SK-N-SH (cell line): Measurements from ENCODE around the gene SCARF2. TPM values are rescaled to one million over a fixed set of nuclear protein-coding genes. Genes with fewer than 3 reads are reported as not detected.

Experiments used
- CTCF ChIA-PET: fragments of 300-600, 350-600 bp; formaldehyde crosslinking; extraction: SDS; loops from one replicate; lab custom pipeline; 2021; lab: Yijun Ruan, JAX
- POLR2A ChIA-PET: fragments of 350-600 bp; sonication (Branson Sonifier 250); formaldehyde crosslinking; extraction: SDS; loops from one replicate; lab custom pipeline; 2020; ENCODE audit warnings: antibody characterized with exemption, inconsistent platforms; lab: Yijun Ruan, JAX
- DNase-seq: peaks from one replicate; pipeline ENCODE4 v3.0.0; 2012
- H2AFZ ChIP-seq: fragments of 200-600 bp; sonication (generic); 2 replicates; pipeline ENCODE4 v1.8.1; 2016; ENCODE audit warnings: antibody characterized with exemption, mild to moderate bottlenecking, low read depth
- H3F3A ChIP-seq: fragments of 200-600 bp; sonication (generic); replicated peaks from 2 replicates; pipeline ENCODE3; 2016; ENCODE audit warnings: antibody characterized with exemption, mild to moderate bottlenecking; ENCODE audit not compliant: insufficient read depth
- H3K27ac ChIP-seq, 2 experiments: fragments of 200-500 bp in 1 of 2; fragments of 200-600 bp in 1 of 2; sonication (Bioruptor generic) in 1 of 2; sonication (generic), shearing (Covaris generic) in 1 of 2; 2 replicates each; pipeline versions ENCODE4 v1.5.1 to v1.6.1; 2014 to 2016; ENCODE audit warnings: low read depth in 2 of 2, inconsistent platforms in 1 of 2, low read length in 1 of 2, mild to moderate bottlenecking in 1 of 2, mixed read lengths in 1 of 2
- H3K27me3 ChIP-seq: fragments of 200-600 bp; sonication (generic), shearing (Covaris generic); 2 replicates; pipeline ENCODE4 v1.6.1; 2016; ENCODE audit warnings: mixed run types; ENCODE audit not compliant: insufficient read depth
- H3K36me3 ChIP-seq, 2 experiments: fragments of 200-500 bp in 1 of 2; fragments of 200-600 bp in 1 of 2; sonication (Bioruptor generic) in 1 of 2; sonication (generic) in 1 of 2; replicated peaks in 1 of 2; 2 replicates each; pipeline versions ENCODE3 to v1.5.1; 2014 to 2016; ENCODE audit warnings: low read length in 1 of 2, mild to moderate bottlenecking in 1 of 2; ENCODE audit not compliant: insufficient read depth in 2 of 2, control insufficient read depth in 1 of 2
- H3K4me1 ChIP-seq, 2 experiments: fragments of 200-500 bp in 1 of 2; fragments of 200-600 bp in 1 of 2; sonication (Bioruptor generic) in 1 of 2; sonication (generic), shearing (Covaris generic) in 1 of 2; 2 replicates each; pipeline versions ENCODE4 v1.5.1 to v1.6.1; 2014 to 2016; ENCODE audit warnings: low read depth in 1 of 2, low read length in 1 of 2, mixed run types in 1 of 2; ENCODE audit not compliant: insufficient read depth in 2 of 2, control insufficient read depth in 1 of 2
- H3K4me2 ChIP-seq: fragments of 200-600 bp; sonication (generic), shearing (Covaris generic); 2 replicates; pipeline ENCODE4 v1.6.1; 2017; ENCODE audit warnings: mixed run types
- H3K4me3 ChIP-seq, 2 experiments: fragments of 200-500 bp in 1 of 2; fragments of 200-600 bp in 1 of 2; sonication (Bioruptor generic) in 1 of 2; sonication (generic), shearing (Covaris generic) in 1 of 2; 2 replicates each; pipeline versions ENCODE4 v1.5.1 to v1.8.1; 2014 to 2016; ENCODE audit warnings: low read depth in 2 of 2, inconsistent platforms in 1 of 2, low read length in 1 of 2, mild to moderate bottlenecking in 1 of 2, mixed read lengths in 1 of 2, moderate library complexity in 1 of 2
- H3K79me2 ChIP-seq: fragments of 200-600 bp; sonication (generic); 2 replicates; pipeline ENCODE4 v1.8.1; 2017; ENCODE audit warnings: mild to moderate bottlenecking; ENCODE audit not compliant: insufficient read depth
- H3K9ac ChIP-seq: fragments of 200-600 bp; sonication (generic); 2 replicates; pipeline ENCODE4 v1.6.1; 2017; ENCODE audit warnings: mixed run types
- H3K9me2 ChIP-seq: fragments of 200-600 bp; sonication (generic); 2 replicates; pipeline ENCODE4 v1.6.1; 2017; ENCODE audit warnings: mixed run types
- H3K9me3 ChIP-seq: fragments of 200-600 bp; sonication (generic); 2 replicates; pipeline ENCODE4 v1.6.1; 2017; ENCODE audit warnings: mixed run types, mild to moderate bottlenecking, moderate library complexity
- H4K20me1 ChIP-seq: fragments of 200-600 bp; sonication (generic); 2 replicates; pipeline ENCODE4 v1.6.1; 2017; ENCODE audit warnings: mild to moderate bottlenecking, mixed run types; ENCODE audit not compliant: insufficient read depth
- CHD2 ChIP-seq: fragments of 150-350 bp; IDR thresholded peaks from 2 replicates; pipeline ENCODE4 v1.6.1; 2018; ENCODE audit warnings: low read length; ENCODE audit not compliant: partially characterized antibody
- ELF1 ChIP-seq: IDR thresholded peaks from 2 replicates; pipeline ENCODE4 v1.4.0; 2012
- FOXJ3 ChIP-seq: sonication (generic); formaldehyde crosslinking; IDR thresholded peaks from 2 replicates; pipeline ENCODE4 v1.5.1; 2020; ENCODE audit warnings: mild to moderate bottlenecking, missing genetic modification reagents
- FOXM1 ChIP-seq: IDR thresholded peaks from 2 replicates; pipeline ENCODE4 v1.4.0; 2012; ENCODE audit warnings: low read depth, mild to moderate bottlenecking
- GABPA ChIP-seq: IDR thresholded peaks from 2 replicates; pipeline ENCODE4 v1.4.0; 2012; ENCODE audit warnings: low read depth, mild to moderate bottlenecking
- GATA2 ChIP-seq: sonication (generic); formaldehyde crosslinking; IDR thresholded peaks from 2 replicates; pipeline ENCODE4 v1.5.0; 2020; ENCODE audit warnings: mild to moderate bottlenecking, missing genetic modification reagents
- IRF3 ChIP-seq: fragments of 150-350 bp; IDR thresholded peaks from 2 replicates; pipeline ENCODE4 v1.6.1; 2016; ENCODE audit warnings: mild to moderate bottlenecking, low read depth, low read length
- MAX ChIP-seq: IDR thresholded peaks from 2 replicates; pipeline ENCODE4 v1.4.0; 2012; ENCODE audit warnings: low read depth
- MEF2A ChIP-seq: IDR thresholded peaks from 2 replicates; pipeline ENCODE4 v1.4.0; 2012; ENCODE audit warnings: low read depth, borderline replicate concordance
- NRF1 ChIP-seq: IDR thresholded peaks from 2 replicates; pipeline ENCODE4 v1.6.1; 2012; ENCODE audit warnings: low read depth, mild to moderate bottlenecking, low read length
- POLR2AphosphoS5 ChIP-seq: IDR thresholded peaks from 2 replicates; pipeline ENCODE4 v1.6.1; 2012; ENCODE audit warnings: low read depth, low read length
- RAD21 ChIP-seq: IDR thresholded peaks from 2 replicates; pipeline ENCODE4 v1.6.1; 2012; ENCODE audit warnings: mild to moderate bottlenecking, low read length
- RFX5 ChIP-seq: IDR thresholded peaks from 2 replicates; pipeline ENCODE4 v1.6.1; 2012; ENCODE audit warnings: mild to moderate bottlenecking, improper control_type of control experiment, low read length
- SIN3A ChIP-seq: IDR thresholded peaks from 2 replicates; pipeline ENCODE4 v1.6.1; 2012; ENCODE audit warnings: low read depth, mild to moderate bottlenecking, low read length, moderate library complexity, borderline replicate concordance
- TEAD4 ChIP-seq: IDR thresholded peaks from 2 replicates; pipeline ENCODE4 v1.4.0; 2012; ENCODE audit warnings: mild to moderate bottlenecking, borderline replicate concordance; ENCODE audit not compliant: insufficient read depth
- USF1 ChIP-seq: IDR thresholded peaks from 2 replicates; pipeline ENCODE4 v1.4.0; 2012; ENCODE audit warnings: low read depth, borderline replicate concordance
- USF2 ChIP-seq: fragments of 150-350 bp; IDR thresholded peaks from 2 replicates; pipeline ENCODE4 v1.6.1; 2017; ENCODE audit warnings: antibody characterized with exemption, low read length, low read depth, borderline replicate concordance
- WGBS: methylation state at CpG from one replicate; pipeline ENCODE4 v1.1.6; 2017; ENCODE audit warnings: low lambda C conversion rate; 5-methylcytosine and 5-hydroxymethylcytosine counted together
- polyA plus RNA-seq, 3 experiments: library from polyadenylated mRNA; depleted of rRNA; stranded (reverse); fragments of >200 nt; gene quantifications; 2 replicates each; pipeline ENCODE4 v1.2.3, GENCODE V29; 2012

Gene SCARF2
- polyA plus RNA-seq, 1 of the 3 experiments (the other 2 are of a cell fraction) = 49.0 TPM

- CTCF ChIA-PET = interaction anchor here (1.5 to 4.8 kb wide), 5 partner anchors 11 to 121 kb away, joined by 3 to 102 read pairs (median 12); no protein-coding TSS in a partner anchor
- POLR2A ChIA-PET = no interaction called here
- no peak overlapping the region for H3K9ac ChIP-seq
- no peaks in the 10 kb centered on the region for H4K20me1 ChIP-seq
- DNase-seq = no peak
- H3K9me2 ChIP-seq = no peaks in the 10 kb centered on the region
- peaks cover 0 to 7% of the 10 kb centered on the region in 2 experiments; a peak in 1 of 4 replicates for H3K4me1 ChIP-seq
- no peak overlapping the region for H2AFZ ChIP-seq
- 97% methylated on average over 7 of the region's 15 CpGs for WGBS
- H3K27ac ChIP-seq = no peak overlapping the region
- H3K36me3 ChIP-seq = peaks cover 16 to 19% of the 10 kb centered on the region in 2 experiments
- no peaks in the 10 kb centered on the region for H3K79me2 ChIP-seq
- peaks cover 4% of the 10 kb centered on the region for H3F3A ChIP-seq
- TF ChIP-seq FOXM1 (no peak), USF1 (no peak), POLR2AphosphoS5 (no peak), CHD2 (no peak), RFX5 (no peak), NRF1 (no peak), ELF1 (no peak), USF2 (no peak), MEF2A (no peak), GATA2 (CRISPR knock-in tag) (no peak), GABPA (no peak), FOXJ3 (CRISPR knock-in tag) (no peak), MAX (no peak), SIN3A (no peak), TEAD4 (no peak), IRF3 (no peak), RAD21 (no peak)
- H3K9me3 ChIP-seq = no peaks in the 10 kb centered on the region
- H3K27me3 ChIP-seq = no peaks in the 10 kb centered on the region
- no peak overlapping the region for H3K4me2 ChIP-seq
- H3K4me3 ChIP-seq = no peak overlapping the region
Measured at GRCh38 chr22:20457506-20458240, 20.0 kb upstream of the SCARF2 start.
